HT-29 (cell line): Measurements from ENCODE around the gene IGF2BP3. TPM values are rescaled to one million over a fixed set of nuclear protein-coding genes. Genes with fewer than 3 reads are reported as not detected.

Experiments used
- DNase-seq: peaks from one replicate; pipeline ENCODE4 v3.0.0-alpha.2; 2015; ENCODE audit warnings: low spot score
- small RNA-seq: library from RNA; depleted of rRNA; stranded (forward); fragments of <200 nt; gene quantifications from one replicate; pipeline ENCODE3, GENCODE V24; 2014
- total RNA-seq: library from RNA; depleted of rRNA; stranded (reverse); fragments of >200 nt; shearing (Covaris generic); gene quantifications from 2 replicates; pipeline ENCODE4 v1.2.3, GENCODE V29; 2014; rRNA removed

The IGF2BP3 gene
- total RNA-seq, 1 experiment from 2014 or later: 30.0 TPM

DNA sequence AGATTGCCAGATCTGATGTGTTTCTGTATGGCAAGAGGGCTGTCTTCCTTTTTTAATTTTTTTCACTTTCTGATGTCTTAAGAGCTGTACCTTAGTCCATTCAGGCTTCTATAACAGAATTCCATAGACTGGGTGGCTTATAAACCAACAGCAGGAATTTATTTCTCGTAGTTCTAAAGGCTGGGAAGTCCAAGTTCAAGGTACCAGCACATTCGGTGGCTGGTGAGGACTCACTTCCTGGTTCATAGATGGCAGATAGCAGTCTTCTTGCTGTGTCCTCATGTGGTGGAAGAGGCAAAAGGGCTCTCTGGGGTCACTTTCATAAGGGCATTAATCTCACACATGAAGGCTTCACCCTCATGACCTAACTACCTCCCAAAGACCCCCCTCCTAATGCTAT, 202.9 kb downstream of the IGF2BP3 start:
- DNase-seq: no peak

DNA sequence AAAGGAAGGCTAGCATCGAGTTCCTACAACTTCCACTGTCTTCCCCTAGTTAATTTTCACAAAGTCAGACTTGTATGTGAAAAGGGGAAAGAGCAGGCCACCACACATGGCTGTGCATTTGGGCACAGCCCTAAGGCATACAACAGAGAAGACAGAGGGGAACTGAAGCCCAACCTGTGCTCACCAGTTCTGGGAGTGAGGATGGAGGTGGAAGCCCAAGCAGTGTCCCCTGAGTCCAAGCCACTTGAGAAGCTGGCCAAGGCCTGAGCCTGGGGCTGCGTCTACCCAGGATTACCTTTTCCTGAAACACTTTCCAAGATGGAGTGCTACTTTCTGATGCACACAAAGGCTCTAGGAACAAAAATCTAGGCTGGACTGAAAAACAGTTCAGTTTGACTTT, 203.4 kb downstream of the IGF2BP3 start:
- no peak for DNase-seq

DNA sequence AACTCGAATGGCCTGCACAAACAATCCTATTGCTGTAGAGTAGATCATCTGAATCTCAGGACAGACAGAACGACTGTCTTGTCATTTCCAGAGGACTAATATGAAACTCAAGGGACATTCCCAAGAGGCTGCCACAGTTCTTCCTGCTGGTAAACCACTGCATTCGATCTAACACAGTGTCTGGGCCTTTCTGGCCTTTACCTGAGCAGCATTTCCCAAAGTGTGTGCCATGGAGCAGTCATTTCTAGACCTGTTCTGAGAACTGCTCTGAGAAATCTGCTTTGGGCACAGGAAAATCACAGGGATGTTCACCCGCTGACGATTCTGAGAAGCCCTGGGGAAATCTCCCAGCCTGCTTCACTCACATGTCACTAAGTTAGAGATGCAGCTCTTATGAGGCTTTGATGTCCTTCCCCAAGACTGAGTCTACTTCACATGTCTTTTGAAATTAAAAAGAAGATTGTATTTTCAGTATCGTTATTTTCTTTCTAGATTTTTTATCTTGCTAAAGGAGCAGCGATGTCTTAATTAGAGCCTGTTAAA, 205.3 kb downstream of the IGF2BP3 start:
- DNase-seq: no peak

DNA sequence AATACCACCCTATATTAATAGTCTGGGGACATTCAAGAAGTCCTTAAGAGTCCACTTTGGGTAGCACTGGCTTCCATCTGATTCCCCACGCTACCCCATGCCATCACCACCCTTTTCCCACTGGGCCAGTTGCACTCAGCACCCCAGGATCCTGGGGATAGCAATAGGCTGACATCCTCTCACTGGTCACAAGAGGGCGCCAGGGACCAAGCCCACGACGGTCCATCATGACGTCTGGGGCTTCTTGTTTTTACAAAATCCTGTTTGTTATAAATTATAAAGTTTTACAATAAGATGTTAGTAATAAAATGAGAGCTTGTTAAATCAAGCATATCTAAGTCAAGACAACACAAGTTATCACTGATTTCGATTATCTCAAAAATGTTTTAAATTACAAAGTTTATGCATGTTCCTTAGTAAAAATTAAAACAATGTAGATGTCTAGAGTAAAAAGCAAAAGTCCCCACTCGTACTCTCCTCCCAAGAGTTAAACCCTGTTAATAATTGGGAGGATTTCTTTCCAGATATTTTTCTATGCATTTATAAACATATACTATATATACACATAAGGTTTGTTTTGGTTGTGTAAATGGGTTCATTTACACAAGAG, 208.3 kb downstream of the IGF2BP3 start:
- DNase-seq: peak; percentile 82

DNA sequence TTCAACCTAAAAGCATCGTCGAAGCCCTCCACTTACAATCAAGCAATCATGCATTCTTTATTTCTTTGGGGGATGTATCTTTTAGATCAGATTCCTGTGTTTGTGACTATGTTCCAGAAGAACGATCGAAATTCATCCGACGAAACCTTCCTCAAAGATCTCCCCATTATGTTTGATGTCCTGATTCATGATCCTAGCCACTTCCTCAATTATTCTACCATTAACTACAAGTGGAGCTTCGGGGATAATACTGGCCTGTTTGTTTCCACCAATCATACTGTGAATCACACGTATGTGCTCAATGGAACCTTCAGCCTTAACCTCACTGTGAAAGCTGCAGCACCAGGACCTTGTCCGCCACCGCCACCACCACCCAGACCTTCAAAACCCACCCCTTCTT, 209.9 kb downstream of the IGF2BP3 start:
- DNase-seq: no peak

Small RNA genes lying within 50 kb of the gene (small RNA-seq; reads per million reads assigned to genes)
- gene AC079780.1: not detected
- not detected for gene RF00019
- gene RNU7-143P: not detected
- 0.65 reads per million for gene SNORD65C

Other genes with a start within 250 kb of the IGF2BP3 start
- 0.18 and 0.74 TPM in 2 replicates for gene GPNMB, start 223.7 kb downstream of the IGF2BP3 start, total RNA-seq
- 236 TPM in 2 replicates for gene MALSU1, start 171.2 kb downstream of the IGF2BP3 start, total RNA-seq
- gene TRA2A, start 61.5 kb upstream of the IGF2BP3 start, total RNA-seq: 31.0 and 45.1 TPM in 2 replicates
- 2.4 and 8.7 TPM in 2 replicates for gene CCDC126, start 126.9 kb upstream of the IGF2BP3 start, total RNA-seq
- gene FAM221A, start 209.7 kb upstream of the IGF2BP3 start, total RNA-seq: 27.7 and 30.4 TPM in 2 replicates
- gene STK31, start 239.7 kb upstream of the IGF2BP3 start, total RNA-seq: 0.20 and 0.34 TPM in 2 replicates